HepG2 (cell line): ENCODE results near the gene CRAT. TPM values are rescaled to one million over a fixed set of nuclear protein-coding genes. Genes with fewer than 3 reads are reported as not detected.
A peak's percentile ranks its signal among the peaks of the same experiment; 100 is the strongest.

ENCODE experiments used
- AKAP8 ChIP-seq: sonication (generic); formaldehyde crosslinking; IDR thresholded peaks from 2 replicates; pipeline ENCODE4 v1.5.1; 2020; ENCODE audit warnings: mild to moderate bottlenecking, missing genetic modification reagents
- ASH2L ChIP-seq: fragments of 300-600, 200-600 bp; sonication (generic); IDR thresholded peaks from 2 replicates; pipeline ENCODE4 v1.7.0; 2017; ENCODE audit warnings: low read depth, mild to moderate bottlenecking, moderate library complexity, mixed read lengths, low read length; ENCODE audit not compliant: insufficient read length
- BRCA1 ChIP-seq: sonication (generic); formaldehyde crosslinking; IDR thresholded peaks from 2 replicates; pipeline ENCODE4 v1.4.0; 2020; ENCODE audit warnings: missing genetic modification reagents
- CSRNP2 ChIP-seq: sonication (generic); formaldehyde crosslinking; conservative IDR thresholded peaks from 2 replicates; pipeline ENCODE4 v1.8.0; 2022; ENCODE audit warnings: low read depth, missing genetic modification reagents
- FOXK1 ChIP-seq: sonication (generic); formaldehyde crosslinking; IDR thresholded peaks from 2 replicates; pipeline ENCODE4 v1.4.0; 2020; ENCODE audit warnings: low read depth, missing genetic modification reagents, borderline replicate concordance
- GTF3A ChIP-seq: sonication (generic); formaldehyde crosslinking; conservative IDR thresholded peaks from 2 replicates; pipeline ENCODE4 v1.4.0; 2020; ENCODE audit warnings: mild to moderate bottlenecking, missing genetic modification reagents
- KDM2A ChIP-seq: sonication (generic); formaldehyde crosslinking; IDR thresholded peaks from 2 replicates; pipeline ENCODE4 v1.4.0; 2020; ENCODE audit warnings: low read depth, missing genetic modification reagents, borderline replicate concordance
- MAF1 ChIP-seq: sonication (generic); formaldehyde crosslinking; IDR thresholded peaks from 2 replicates; pipeline ENCODE4 v1.5.0; 2020; ENCODE audit warnings: missing genetic modification reagents, borderline replicate concordance
- MAFF ChIP-seq: IDR thresholded peaks from 2 replicates; pipeline ENCODE4 v1.6.1; 2011; ENCODE audit warnings: low read depth, low read length, improper control_type of control experiment
- NCOR1 ChIP-seq: fragments of 200-600 bp; sonication (generic); IDR thresholded peaks from 2 replicates; pipeline ENCODE4 v1.7.0; 2017; ENCODE audit warnings: antibody characterized with exemption, low read length, borderline replicate concordance
- PAF1 ChIP-seq: IDR thresholded peaks from 2 replicates; pipeline ENCODE4 v1.6.1; 2016; ENCODE audit warnings: missing genetic modification reagents, missing compliant biosample characterization
- TCF7L2 ChIP-seq: IDR thresholded peaks from 2 replicates; pipeline ENCODE4 v1.6.1; 2011; ENCODE audit warnings: mild to moderate bottlenecking, low read depth, low read length, moderate library complexity
- THYN1 ChIP-seq: sonication (generic); formaldehyde crosslinking; IDR thresholded peaks from 2 replicates; pipeline ENCODE4 v1.8.1; 2023; ENCODE audit warnings: low read depth, mild to moderate bottlenecking, moderate library complexity, missing genetic modification reagents, borderline replicate concordance
- ZFP36 ChIP-seq: fragments of 150-350 bp; IDR thresholded peaks from 2 replicates; pipeline ENCODE4 v1.6.1; 2018; ENCODE audit warnings: borderline replicate concordance, low read length, low read depth; ENCODE audit not compliant: partially characterized antibody
- ZFP36L2 ChIP-seq: sonication (generic); formaldehyde crosslinking; IDR thresholded peaks from 2 replicates; pipeline ENCODE4 v1.4.0; 2020; ENCODE audit warnings: missing genetic modification reagents
- ZNF136 ChIP-seq: sonication (generic); formaldehyde crosslinking; IDR thresholded peaks from 2 replicates; pipeline ENCODE4 v1.8.1; 2022; ENCODE audit warnings: low read depth, mild to moderate bottlenecking, moderate library complexity, missing genetic modification reagents
- ZNF260 ChIP-seq: sonication (generic); formaldehyde crosslinking; IDR thresholded peaks from 2 replicates; pipeline ENCODE4 v1.4.0; 2020; ENCODE audit warnings: missing genetic modification reagents, low read depth, mild to moderate bottlenecking, borderline replicate concordance
- ZNF567 ChIP-seq: sonication (generic); formaldehyde crosslinking; IDR thresholded peaks from 2 replicates; pipeline ENCODE4 v1.8.1; 2023; ENCODE audit warnings: mild to moderate bottlenecking, missing genetic modification reagents, borderline replicate concordance
- ZNF644 ChIP-seq: IDR thresholded peaks from 2 replicates; pipeline ENCODE4 v1.6.1; 2016; ENCODE audit warnings: low read depth
- ZNF678 ChIP-seq: sonication (generic); formaldehyde crosslinking; IDR thresholded peaks from 2 replicates; pipeline ENCODE4 v1.4.0; 2020; ENCODE audit warnings: mild to moderate bottlenecking, missing genetic modification reagents
- ZNF713 ChIP-seq: sonication (generic); formaldehyde crosslinking; IDR thresholded peaks from 2 replicates; pipeline ENCODE4 v1.4.0; 2020; ENCODE audit warnings: mild to moderate bottlenecking, missing genetic modification reagents
- ZNF776 ChIP-seq: sonication (generic); formaldehyde crosslinking; IDR thresholded peaks from 2 replicates; pipeline ENCODE4 v1.4.0; 2020; ENCODE audit warnings: mild to moderate bottlenecking, missing genetic modification reagents
- ZNF841 ChIP-seq: sonication (generic); formaldehyde crosslinking; IDR thresholded peaks from 2 replicates; pipeline ENCODE4 v1.8.1; 2023; ENCODE audit warnings: missing genetic modification reagents, borderline replicate concordance
- ZSCAN12 ChIP-seq: sonication (generic); formaldehyde crosslinking; IDR thresholded peaks from 2 replicates; pipeline ENCODE4 v1.9.0; 2021; ENCODE audit warnings: mild to moderate bottlenecking, missing genetic modification reagents
- polyA plus RNA-seq, 8 experiments: library from polyadenylated mRNA; depleted of rRNA in 3 of 8; stranded (reverse) in 7 of 8; unstranded in 1 of 8; fragments of >200 nt; fragmentation: Illumina TruSeq in 4 of 8; extraction: Trizol in 4 of 8; gene quantifications; 2 replicates each; pipeline versions ENCODE4 v1.2.1 to v1.2.3, GENCODE V29; 2011 to 2016; ENCODE audit warnings: low read depth in 4 of 8, missing spikeins in 1 of 8, mixed read lengths in 1 of 8; ENCODE audit not compliant: insufficient read depth in 1 of 8
- total RNA-seq, 5 experiments: library from RNA; depleted of rRNA; stranded (reverse); fragments of >200 nt; fragmentation: Illumina TruSeq; extraction: Trizol; gene quantifications; 2 replicates each; pipeline ENCODE4 v1.2.3, GENCODE V29; 2016; ENCODE audit warnings: low read depth in 1 of 5
- TF ChIP-seq, protein P1 (sequence below): sonication (generic); formaldehyde crosslinking; IDR thresholded peaks from 2 replicates; pipeline ENCODE4 v1.4.0; 2020; ENCODE audit warnings: missing genetic modification reagents
- TF ChIP-seq, protein P2 (sequence below): IDR thresholded peaks from 2 replicates; pipeline ENCODE4 v1.6.1; 2016; ENCODE audit warnings: missing compliant biosample characterization, missing genetic modification reagents, borderline replicate concordance

Gene CRAT
- total and polyA plus RNA-seq, 2 of the 13 experiments (the other 11 are each of a cell fraction or from before 2014, with no cell fraction given): 26.1 to 26.6 TPM

DNA sequence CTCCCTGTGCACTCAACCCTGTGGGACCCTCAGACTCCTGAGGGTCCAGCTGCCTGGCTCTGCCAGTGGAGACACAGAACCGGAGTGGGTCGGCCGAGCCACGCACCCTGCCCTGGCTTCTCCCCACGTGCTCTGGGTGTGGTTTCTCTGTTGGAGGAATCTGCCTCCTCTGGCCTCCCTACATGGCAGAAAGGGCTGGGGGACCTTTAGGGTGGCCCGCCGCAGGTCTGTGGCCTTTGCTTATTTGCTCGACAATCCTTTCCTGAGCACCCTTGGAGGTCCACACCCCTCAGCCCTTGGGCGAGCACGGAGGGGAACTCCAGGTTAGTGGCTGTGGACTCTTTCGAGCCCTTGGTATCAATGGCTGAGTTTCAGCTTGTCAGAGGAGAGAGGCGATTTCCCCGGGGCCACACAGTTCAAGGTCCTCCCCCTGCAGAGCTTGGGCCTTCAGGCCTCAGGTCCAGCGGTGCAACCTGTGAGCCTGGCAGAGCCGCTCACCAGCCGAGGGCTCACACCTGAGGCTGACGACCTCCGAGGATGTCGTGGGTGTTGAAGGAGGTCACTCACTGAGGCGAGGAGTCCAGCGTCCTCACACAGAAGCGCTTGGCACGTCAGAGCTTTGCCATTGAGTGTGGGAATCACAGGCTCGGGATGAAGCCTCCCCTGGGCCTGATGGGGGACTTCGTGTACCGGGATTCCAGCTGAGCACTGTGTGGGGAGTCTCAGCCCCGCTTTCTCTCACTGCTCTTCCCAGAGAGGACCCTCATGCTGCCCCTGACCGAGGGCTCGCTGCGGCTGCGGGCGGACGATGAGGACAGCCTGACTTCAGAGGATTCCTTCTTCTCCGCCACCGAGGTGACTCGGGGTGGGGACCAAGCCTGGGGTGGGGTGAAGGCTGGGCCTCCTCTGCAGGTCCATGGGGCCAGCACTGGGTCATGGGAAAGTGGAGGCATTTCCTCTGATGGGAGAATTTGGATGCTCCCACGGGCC lies 50.5 kb downstream of the CRAT start (continued):
- TF ChIP-seq BRCA1 (CRISPR knock-in tag) (no peak), AKAP8 (CRISPR knock-in tag) (no peak), FOXK1 (CRISPR knock-in tag) (no peak), ZNF644 (CRISPR knock-in tag) (no peak), ZNF678 (CRISPR knock-in tag) (no peak), GTF3A (CRISPR knock-in tag) (no peak), TCF7L2 (no peak), ZNF260 (CRISPR knock-in tag) (no peak), KDM2A (peak; percentile 52; the same call in 1 of the 2 replicates), ASH2L (no peak), THYN1 (no peak), ZFP36L2 (CRISPR knock-in tag) (no peak), ZNF713 (CRISPR knock-in tag) (no peak), MAF1 (no peak), ZNF776 (CRISPR knock-in tag) (no peak), ZNF136 (CRISPR knock-in tag) (no peak), ZNF567 (CRISPR knock-in tag) (no peak), ZFP36 (no peak), NCOR1 (no peak; the same call in 1 of the 2 replicates), CSRNP2 (CRISPR knock-in tag) (no peak), PAF1 (CRISPR knock-in tag) (no peak), ZNF841 (no peak), MAFF (no peak), ZSCAN12 (CRISPR knock-in tag) (no peak)
- TF ChIP-seq, protein P1, sequence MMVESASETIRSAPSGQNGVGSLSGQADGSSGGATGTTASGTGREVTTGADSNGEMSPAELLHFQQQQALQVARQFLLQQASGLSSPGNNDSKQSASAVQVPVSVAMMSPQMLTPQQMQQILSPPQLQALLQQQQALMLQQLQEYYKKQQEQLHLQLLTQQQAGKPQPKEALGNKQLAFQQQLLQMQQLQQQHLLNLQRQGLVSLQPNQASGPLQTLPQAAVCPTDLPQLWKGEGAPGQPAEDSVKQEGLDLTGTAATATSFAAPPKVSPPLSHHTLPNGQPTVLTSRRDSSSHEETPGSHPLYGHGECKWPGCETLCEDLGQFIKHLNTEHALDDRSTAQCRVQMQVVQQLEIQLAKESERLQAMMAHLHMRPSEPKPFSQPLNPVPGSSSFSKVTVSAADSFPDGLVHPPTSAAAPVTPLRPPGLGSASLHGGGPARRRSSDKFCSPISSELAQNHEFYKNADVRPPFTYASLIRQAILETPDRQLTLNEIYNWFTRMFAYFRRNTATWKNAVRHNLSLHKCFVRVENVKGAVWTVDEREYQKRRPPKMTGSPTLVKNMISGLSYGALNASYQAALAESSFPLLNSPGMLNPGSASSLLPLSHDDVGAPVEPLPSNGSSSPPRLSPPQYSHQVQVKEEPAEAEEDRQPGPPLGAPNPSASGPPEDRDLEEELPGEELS (CRISPR knock-in tag): no peak
- TF ChIP-seq, protein P2, sequence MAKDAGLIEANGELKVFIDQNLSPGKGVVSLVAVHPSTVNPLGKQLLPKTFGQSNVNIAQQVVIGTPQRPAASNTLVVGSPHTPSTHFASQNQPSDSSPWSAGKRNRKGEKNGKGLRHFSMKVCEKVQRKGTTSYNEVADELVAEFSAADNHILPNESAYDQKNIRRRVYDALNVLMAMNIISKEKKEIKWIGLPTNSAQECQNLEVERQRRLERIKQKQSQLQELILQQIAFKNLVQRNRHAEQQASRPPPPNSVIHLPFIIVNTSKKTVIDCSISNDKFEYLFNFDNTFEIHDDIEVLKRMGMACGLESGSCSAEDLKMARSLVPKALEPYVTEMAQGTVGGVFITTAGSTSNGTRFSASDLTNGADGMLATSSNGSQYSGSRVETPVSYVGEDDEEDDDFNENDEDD: no peak; the same call in 1 of the 2 replicates
